Activated gamma-delta T cell treated with Interleukin-2 at 50 U/mL for 16 hours (primary cell): ENCODE results near the gene ZNF335.

Source experiments
- DNase-seq: peaks from one replicate; pipeline ENCODE4 v3.0.0-alpha.2; 2020

ZNF335 gene

GRCh38 chr20:45950330-45950646 lies 21.7 kb downstream of the ZNF335 start:
- no peak for DNase-seq

- DNase-seq = no peak
These were observed 22.3 kb downstream of the ZNF335 start for GRCh38 chr20:45949542-45950329.

GRCh38 chr20:45948742-45949541 lies 23.1 kb downstream of the ZNF335 start:
- no peak for DNase-seq

GRCh38 chr20:45948261-45948733 lies 23.7 kb downstream of the ZNF335 start:
- no peak for DNase-seq

- DNase-seq = no peak
These were observed 24.7 kb downstream of the ZNF335 start for GRCh38 chr20:45947110-45947866.

- peak; percentile 56 for DNase-seq
These were observed 25.6 kb downstream of the ZNF335 start for GRCh38 chr20:45946149-45946970.

- no peak for DNase-seq
These were observed 26.3 kb downstream of the ZNF335 start for GRCh38 chr20:45945678-45946148.

- DNase-seq = no peak
These were observed 26.9 kb downstream of the ZNF335 start for GRCh38 chr20:45944965-45945677.

GRCh38 chr20:45944151-45944964 lies 27.6 kb downstream of the ZNF335 start:
- DNase-seq = no peak

- no peak for DNase-seq
These were observed 28.4 kb downstream of the ZNF335 start for GRCh38 chr20:45943613-45944012.

GRCh38 chr20:45940469-45940868 lies 31.5 kb downstream of the ZNF335 start:
- no peak for DNase-seq

GRCh38 chr20:45940053-45940452 lies 31.9 kb downstream of the ZNF335 start:
- no peak for DNase-seq

GRCh38 chr20:45938727-45939438 lies 33.1 kb downstream of the ZNF335 start:
- DNase-seq = no peak

GRCh38 chr20:45937765-45938164 lies 34.2 kb downstream of the ZNF335 start:
- DNase-seq = no peak

GRCh38 chr20:45935416-45936046 lies 36.5 kb downstream of the ZNF335 start:
- no peak for DNase-seq

GRCh38 chr20:45934586-45935415 lies 37.2 kb downstream of the ZNF335 start, which contains the start of gene PCIF1:
PCIF1 (plus strand) TSS chr20:45934683; CDS start chr20:45939000, 4,317 bp downstream.
- DNase-seq = peak; percentile 98

- DNase-seq = peak; percentile 50
These were observed 37.9 kb downstream of the ZNF335 start for GRCh38 chr20:45934046-45934585.
